Effector CD4-positive, alpha-beta T cell (primary cell): Measurements from ENCODE around the gene SCN3B.

ENCODE experiments used
- DNase-seq: peaks from one replicate; pipeline ENCODE4 v3.0.0-alpha.2; 2020

SCN3B gene

DNA sequence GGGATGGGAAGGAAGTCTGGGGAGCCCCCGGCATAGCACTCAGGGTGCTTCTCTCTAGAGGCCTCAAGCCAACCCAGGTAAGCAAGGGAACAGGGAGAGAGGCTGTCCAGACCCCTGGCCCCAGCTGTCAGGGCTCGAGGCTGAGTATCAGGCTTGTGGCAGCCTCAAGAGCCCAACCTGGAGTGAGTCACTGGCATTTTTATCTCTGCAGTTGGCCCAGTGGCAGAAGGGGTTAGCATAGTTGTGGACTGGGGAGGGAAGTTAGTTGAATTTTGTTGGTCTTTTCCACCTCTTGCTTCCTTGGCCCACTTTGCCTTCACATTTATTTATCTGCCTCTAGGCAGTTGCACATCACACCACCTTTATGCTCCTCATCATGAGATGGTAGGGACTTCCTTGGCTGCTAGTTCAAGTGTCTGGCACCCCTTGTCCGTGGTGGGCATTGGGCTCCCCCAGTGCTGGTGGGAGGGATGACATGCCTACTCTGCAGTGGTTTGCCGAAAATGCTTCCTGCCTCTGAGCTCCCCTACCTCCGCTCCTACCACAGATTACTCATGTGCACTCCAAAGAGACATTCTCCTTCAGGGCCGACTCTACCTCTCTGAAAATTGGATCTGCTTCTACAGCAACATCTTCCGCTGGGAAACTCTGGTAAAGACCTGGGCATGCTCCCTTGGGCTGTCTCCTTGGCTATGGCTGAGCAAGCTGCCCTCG, 60.1 kb downstream of the SCN3B start:
- no peak for DNase-seq

DNA sequence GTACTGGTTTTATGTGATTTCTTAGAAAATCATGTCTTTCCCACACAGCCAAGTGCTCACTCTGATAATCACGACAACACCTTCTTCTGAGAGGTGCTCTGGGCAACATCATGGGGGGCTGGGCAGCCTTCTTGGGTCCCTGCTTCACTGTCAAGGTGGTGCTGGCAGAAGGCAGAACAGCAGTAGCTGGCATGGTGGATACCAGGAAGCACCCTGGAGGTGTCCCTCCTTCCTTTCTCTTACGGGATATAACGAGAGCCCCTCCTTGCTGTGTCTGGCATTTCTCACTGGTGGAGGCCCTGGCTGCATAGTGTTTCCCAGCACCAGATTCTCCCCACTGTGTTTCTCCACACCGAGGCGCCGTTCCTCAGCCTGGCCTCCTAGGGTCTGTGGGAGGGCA, 60.9 kb downstream of the SCN3B start:
- DNase-seq, result no peak

DNA sequence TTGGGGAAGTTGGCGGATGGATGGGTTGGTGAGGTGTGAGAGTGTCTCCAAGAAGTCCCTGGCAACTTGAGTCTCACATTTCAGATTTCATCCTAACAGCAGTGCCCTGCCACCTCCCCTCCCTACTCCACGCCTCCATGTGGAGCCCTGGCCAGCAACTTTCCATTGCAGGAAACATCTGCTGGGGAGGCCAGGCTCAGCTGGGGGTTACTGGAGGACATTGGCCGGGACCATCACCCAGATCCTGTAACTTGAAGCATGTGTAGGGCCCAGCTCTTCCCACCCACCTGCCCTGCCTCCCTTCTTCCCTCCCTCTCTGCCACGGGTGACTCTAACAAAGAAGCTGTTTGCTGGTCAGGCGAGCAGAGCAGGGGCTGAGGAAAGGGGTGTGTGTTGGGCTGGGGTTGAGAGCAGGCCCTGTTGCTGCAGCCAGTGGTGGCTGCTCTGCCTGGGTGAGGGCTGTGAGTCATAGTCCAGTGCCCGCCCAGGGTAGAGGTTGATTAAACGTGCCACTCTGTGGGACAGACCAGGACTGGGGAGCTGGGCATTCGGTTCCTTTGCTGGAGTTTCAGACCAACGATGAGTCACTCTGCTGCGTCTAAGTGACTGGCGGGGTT, 64.0 kb downstream of the SCN3B start:
- no peak for DNase-seq

DNA sequence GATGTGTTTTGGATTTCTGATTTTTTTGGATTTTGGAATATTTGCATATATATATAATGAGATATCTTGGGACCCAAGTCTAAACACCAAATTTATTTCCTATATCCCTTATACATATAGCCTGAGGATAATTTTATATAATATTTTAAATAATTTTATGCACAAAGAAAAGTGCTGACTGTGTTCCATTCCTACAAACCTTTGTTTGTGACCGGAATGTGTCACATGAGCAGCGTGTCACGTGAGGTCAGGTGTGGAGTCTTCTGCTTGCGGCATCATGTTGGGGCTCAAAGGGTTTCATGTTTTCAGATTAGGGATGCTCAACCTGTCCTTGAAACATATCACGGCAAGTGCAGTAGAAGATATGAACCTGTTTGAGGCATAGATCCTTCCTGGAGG, 65.6 kb downstream of the SCN3B start:
- no peak for DNase-seq

DNA sequence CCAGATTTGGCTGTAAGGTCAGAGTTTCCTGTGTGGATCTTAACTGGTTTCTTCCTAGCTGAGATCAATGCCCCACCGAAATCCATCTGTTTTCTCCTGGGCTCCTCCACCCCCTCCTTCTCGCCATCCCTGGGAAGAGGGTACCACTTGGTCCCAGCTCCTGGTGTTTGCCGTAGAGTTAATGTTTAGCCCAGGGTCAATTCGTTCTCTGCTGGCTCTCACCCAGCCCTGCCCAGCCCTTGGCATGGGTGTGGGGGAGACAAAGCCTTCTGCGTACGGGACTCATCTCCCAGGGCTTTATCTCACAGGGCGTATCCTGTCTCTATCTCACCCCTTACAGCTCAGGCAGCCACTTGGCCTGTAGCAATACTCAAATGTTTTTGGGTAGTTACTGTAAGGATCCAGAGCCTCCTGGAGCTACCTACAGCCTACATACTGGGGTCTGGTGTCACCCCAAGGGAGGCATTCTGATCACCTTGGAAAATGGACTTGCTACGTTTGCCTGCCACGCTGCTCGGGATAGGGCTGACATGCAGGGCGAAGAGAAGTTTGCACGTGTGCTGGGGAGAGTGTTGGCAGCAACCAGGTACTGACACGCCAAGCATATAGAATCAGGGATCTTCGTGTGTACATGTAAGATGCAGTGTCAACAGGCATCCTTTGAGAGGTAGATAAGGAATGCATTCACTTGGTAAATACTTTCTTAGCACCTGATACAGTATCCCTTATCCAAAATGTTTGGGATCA, 66.1 kb downstream of the SCN3B start:
- no peak for DNase-seq

DNA sequence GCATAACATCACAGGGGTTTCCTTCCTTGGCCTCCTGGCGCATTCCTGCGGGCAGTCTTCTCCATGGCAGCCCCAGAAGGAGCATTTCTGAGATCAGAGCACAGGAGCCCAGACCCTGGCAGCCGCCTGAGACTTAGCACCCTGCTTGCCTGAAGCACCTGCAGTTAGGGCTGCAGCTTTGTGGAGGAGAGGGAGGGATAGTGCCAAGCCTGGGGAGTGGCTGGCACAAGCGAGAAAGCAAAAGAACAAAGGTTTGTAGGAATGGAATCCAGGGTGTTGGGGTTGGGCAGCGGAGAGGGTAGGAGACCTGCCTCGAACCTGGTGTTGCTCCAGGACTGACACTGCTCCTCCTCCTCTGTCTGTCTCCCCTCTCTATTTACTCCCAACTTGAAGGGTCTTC, 66.9 kb downstream of the SCN3B start:
- DNase-seq, result no peak

DNA sequence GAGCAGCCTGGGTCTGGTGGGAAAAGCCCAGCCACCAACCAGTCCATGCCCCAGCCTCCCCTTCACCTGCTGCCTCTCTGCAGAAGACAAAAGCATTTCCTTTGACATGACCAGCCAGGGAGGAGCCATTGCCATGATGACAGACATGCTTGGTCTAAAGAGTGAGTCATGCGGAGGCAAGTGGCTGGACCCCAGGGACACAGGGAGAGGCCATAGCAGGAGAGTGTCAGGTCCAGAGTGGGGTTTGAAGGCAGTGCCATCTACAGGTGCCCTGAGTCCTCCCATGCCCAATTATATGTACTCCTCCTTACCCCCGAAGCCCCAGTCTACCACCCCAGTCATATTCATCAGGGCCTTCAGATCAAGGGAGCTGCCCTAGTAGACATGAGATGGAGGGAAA, 67.4 kb downstream of the SCN3B start:
- DNase-seq, result no peak

DNA sequence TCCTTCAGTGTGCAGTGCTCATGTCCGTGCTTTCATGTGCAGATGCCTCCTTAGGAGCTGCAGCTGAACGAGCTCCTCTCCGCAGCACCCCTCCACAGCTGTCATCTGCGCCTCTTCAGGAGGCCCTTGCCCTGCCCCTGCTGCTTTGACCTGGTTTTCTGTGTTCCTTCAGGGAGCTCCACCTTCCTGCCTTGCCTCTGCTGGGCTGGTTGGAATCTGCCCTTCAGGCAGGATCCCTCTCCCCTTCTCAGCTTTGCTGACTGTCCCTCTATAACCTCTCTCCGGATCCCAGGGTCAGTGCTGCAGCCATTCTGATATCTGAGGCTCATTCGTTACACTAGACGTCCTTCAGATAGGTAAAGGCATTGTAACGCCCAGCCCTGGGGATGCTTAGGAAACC, 67.9 kb downstream of the SCN3B start:
- DNase-seq, result no peak

DNA sequence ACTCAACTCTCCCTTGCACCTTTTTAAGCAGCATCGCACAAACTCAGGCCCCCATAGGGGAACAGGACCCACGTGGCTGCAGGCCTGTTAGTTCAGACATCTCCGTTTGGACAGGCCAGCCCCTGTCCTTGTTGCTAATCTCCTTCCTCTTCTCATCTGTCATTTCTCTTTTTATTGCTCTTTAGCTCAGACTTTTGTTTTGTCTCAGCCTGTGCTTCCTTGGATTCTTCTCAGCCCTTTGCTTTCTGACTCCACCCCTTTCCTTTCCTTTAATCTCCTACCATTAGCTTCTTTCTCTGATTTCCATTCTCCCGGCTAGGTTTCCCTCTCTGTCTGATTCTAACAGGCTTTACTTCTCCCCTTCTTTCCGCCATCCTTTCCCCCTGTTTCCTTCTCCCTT, 68.7 kb downstream of the SCN3B start:
- DNase-seq, result no peak

DNA sequence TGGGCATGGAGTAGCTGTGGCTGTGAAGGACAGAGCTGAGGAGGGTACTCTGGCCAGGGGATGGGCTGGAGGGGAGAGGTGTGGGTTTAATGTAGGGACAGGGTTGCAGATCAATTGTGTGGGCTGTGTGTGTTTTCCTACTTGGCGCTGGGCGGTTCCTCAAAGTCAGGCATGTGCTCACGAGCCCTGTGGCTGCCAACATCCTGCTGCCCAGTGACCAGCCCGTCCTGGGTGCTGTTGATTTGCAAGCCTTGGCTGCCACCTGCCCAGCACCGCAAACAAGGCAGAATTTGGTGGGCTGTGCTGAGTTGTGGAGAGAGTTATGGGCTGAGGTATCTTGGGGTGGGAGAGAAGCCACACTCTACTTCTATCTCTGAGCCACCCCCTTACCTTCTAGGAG, 69.2 kb downstream of the SCN3B start:
- no peak for DNase-seq

DNA sequence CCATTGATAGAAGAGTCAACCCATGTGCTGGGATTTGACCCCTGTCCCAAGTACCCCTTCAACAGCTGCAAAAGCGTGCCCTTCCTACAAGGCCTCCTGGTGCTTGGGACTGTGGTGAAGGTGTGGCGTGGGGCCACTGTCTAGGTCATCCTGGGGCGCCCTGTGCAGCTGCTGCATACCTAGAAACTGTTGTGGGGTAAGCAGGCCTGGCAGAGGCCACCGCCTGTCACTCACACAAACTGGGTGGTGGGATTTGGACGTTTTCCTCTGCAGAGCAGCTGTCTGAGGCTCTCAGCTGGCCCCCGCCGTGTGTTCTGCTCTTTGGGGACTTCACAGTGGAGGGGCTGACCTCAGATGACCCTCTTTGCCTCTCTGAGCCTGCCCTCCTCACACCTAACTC, 69.7 kb downstream of the SCN3B start:
- DNase-seq, result no peak

DNA sequence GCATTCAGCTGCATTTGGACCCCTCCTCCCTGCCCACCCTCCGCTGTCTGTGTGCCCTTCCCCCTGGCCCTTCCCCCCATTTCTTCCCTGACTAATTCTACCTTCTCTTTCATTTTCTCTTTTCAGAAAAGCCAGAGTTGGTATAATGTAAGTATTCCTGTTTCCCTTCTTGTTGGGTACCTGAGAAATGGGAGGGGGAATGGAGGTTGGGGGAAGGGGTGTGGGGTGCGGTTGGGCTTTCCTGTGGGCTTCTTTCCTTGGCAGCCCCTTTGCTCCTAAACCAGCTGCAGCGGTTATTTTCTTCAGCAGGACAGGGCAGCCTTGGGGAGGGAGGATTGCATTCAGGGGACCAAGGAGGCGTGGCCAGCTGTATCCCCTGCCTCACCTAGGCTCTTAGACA, 70.2 kb downstream of the SCN3B start:
- no peak for DNase-seq

DNA sequence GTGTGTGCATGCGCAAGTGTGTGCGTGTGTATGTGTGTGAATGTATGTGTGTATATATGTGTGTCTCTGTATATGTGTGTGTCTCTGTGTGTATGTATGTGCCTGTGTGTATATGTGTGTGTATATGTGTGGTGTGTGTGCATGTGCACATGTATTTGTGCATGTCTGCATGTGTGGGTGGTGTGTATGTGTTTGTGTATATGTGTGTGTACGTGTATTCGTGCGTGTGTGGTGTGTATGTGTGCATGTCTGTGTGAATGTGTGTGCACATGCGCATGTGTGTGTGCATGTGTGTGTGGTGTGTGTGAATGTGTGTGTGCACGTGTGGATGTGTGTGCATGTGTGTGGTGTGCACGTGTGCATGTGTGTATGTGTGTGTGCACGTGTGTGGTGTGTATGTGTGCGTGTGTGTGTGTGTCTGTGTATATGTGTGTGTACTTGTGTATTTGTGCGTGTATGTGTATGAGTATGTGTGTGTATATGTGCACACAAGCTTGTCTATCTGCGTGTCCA, 71.4 kb downstream of the SCN3B start:
- no peak for DNase-seq

DNA sequence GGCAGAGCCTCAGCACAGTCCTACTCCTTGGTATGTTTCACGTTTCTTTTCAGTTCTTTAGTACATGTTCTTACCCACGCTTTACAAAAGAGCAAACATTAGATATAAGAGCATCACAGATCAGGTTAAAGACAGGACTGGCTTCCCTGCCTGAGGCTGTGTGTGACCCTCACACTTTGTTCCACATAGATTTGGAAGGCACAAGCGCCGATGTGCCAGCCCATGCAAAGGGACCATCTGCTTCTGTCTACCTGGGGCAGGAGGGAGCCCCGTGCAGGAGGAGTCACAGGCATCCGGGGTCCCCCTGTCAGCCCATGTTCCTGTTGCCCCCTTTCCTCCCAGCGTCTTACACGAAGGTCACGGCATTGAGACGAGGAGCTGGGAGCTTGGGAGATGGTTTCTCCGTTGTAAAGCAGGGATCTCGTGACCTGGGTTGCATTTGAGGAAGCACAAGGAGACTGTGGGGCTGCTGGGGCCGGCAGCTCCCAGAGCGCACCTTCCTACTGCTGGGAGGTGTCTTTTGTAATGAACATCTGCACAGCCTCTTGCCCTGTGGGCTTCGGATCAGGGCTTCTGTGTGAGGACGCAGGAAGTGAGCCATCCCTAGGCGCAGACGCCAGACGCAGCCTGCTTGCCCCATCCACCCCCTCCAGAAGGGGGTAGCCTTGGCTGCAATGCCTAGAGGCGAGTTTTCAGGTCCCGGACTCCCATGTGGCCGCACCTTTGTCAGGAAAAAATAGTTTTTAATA, 72.6 kb downstream of the SCN3B start:
- no peak for DNase-seq

DNA sequence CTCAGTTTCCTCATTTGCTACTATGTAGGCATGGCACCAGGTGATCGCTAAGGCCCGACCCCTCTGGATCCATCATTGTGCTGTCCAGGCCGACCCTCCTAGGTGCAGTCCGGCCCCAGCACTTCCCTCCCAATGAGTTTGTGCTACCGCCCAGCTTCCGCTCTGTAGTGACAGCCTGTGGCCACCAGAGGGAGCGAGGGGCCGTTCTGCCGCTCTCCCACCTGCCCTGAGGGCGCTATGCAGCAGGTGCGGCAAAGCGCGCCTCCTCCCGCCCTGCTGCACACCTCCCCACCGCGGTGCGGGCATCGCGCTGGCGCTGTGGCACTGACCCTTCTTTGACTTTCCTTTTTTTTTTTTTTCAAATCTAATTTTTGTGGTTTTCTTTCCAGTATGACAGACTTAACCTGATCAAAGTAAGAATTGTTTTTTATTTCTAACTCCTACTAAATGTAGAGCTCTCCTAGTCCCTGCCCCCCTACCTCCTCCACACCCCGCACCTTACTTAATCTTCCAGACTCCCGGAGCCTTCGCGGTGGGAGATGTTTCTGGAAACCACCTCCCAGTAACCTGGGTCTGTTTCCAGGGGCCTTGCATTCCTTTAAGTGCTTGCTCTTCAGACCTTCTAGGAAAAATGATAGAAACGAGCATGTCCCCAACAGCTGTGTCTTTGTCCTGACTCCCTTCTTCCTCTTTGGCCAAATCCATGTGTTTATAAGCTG, 73.7 kb downstream of the SCN3B start:
- peak; percentile 56 for DNase-seq

DNA sequence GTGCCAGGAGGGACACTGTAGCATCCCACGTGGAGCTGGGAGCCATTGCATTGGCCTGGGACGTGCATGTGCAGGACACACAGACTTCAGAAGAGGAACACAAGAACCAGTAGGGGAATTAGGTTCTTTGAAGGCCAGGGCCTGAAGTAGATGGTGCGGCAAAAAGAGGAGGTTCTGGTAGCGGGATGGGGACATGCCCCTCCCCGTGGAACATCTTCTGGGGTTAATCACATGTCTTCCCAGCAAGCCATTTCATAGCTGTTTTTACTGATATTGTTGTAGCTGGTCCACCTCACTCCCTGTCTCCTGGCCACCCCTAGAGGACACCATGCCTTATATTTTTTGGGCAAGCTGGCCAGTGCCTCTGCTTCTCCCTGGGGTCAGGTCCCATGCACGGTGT, 74.3 kb downstream of the SCN3B start:
- no peak for DNase-seq

DNA sequence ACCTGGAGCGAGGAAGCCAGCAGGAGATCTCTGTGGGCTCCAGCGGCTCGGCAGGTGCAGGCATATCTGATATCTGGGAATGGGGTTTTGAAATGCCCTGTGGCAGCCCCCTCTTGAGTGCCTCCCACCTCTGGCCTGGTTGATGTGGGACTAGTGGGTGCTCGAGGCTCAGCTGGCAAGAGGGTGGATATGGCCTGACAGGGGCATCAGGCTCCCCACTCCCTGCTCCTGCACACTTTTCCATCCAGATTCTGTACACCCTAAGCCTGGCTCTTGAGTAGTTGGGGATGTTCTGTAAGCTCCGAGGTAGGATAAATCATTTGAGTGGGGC, 75.0 kb downstream of the SCN3B start:
- DNase-seq, result no peak
